ENCODE measurements around the gene HTRA2.

DNA sequence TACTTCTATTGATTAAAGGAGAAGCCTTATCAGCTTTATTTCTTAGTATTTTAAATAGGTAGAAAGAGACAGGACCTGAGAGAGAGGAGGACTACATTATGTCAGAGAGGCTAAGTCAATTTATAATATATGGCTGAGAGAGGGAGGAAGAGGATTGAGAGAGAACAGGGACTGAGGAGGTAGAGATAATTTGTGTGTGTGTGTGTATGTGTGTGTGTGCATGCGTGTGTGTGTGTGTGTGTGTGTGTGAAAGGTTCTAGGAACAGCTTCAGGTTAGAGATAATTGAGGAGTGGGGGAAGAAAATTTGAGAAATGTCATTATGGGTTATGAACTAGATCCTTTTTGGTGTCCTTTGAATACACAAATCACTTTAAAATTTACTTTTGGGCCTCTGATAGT lies 40.0 kb downstream of the HTRA2 start:
- TF ChIP-seq, protein P1, sequence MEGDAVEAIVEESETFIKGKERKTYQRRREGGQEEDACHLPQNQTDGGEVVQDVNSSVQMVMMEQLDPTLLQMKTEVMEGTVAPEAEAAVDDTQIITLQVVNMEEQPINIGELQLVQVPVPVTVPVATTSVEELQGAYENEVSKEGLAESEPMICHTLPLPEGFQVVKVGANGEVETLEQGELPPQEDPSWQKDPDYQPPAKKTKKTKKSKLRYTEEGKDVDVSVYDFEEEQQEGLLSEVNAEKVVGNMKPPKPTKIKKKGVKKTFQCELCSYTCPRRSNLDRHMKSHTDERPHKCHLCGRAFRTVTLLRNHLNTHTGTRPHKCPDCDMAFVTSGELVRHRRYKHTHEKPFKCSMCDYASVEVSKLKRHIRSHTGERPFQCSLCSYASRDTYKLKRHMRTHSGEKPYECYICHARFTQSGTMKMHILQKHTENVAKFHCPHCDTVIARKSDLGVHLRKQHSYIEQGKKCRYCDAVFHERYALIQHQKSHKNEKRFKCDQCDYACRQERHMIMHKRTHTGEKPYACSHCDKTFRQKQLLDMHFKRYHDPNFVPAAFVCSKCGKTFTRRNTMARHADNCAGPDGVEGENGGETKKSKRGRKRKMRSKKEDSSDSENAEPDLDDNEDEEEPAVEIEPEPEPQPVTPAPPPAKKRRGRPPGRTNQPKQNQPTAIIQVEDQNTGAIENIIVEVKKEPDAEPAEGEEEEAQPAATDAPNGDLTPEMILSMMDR (IDR thresholded peaks at IDR 0.05) = no peak
- TF ChIP-seq POLR2A (IDR thresholded peaks at IDR 0.05) (no peak), POLR2AphosphoS5 (IDR thresholded peaks at IDR 0.05) (no peak), EP300 (IDR thresholded peaks at IDR 0.05) (no peak)
